ENCODE data around the gene PAN3. TPM values are rescaled to one million over a fixed set of nuclear protein-coding genes. Genes with fewer than 3 reads are reported as not detected.

The PAN3 gene
- total and polyA plus RNA-seq, 2 of the 8 experiments (the other 6 are each of a cell fraction or from before 2014, with no cell fraction given): 12.7 to 39.3 TPM

GRCh38 chr13:28159057-28159456 is 20.7 kb downstream of the PAN3 start:
- Histone ChIP-seq H4K8ac (ENCODE audit: extremely low read depth, insufficient read depth, low read length) (no peak overlapping the region), H3K36me3 (ENCODE audit: control insufficient read depth in 2 of 4, insufficient read depth in 4 of 4, low read length in 3 of 4) (peaks cover 0 to 9% (median 2%) of the 10 kb centered on the region in 4 experiments; a peak in 3 of 8 replicates), H4K5ac (ENCODE audit: insufficient read length, low read depth, low read length) (no peak overlapping the region), H4K91ac (replicated peaks; ENCODE audit: insufficient read length, low read length) (no peak overlapping the region), H3K23me2 (ENCODE audit: low read depth, low read length) (no peaks in the 10 kb centered on the region), H3K4ac (replicated peaks; ENCODE audit: insufficient read length, low read depth, low read length) (no peak overlapping the region), H3K4me2 (ENCODE audit: insufficient read depth in 1 of 2, low read depth in 2 of 2, low read length in 2 of 2) (no peak overlapping the region), H2AK5ac (ENCODE audit: low read depth, low read length) (no peak overlapping the region), H2BK20ac (ENCODE audit: low read length) (no peak overlapping the region), H3K27me3 (replicated peaks in 1 of 4; ENCODE audit: control insufficient read depth in 3 of 4, extremely low read depth in 1 of 4, insufficient read depth in 3 of 4, low read length in 3 of 4) (no peaks in the 10 kb centered on the region), H3K9ac (replicated peaks in 1 of 4; ENCODE audit: extremely low read depth in 1 of 4, low read depth in 3 of 4, low read length in 3 of 4) (no peak overlapping the region), H2BK5ac (ENCODE audit: low read depth, low read length) (no peak overlapping the region), H3K18ac (ENCODE audit: extremely low read depth, low read length) (no peak overlapping the region), H2BK12ac (ENCODE audit: low read depth, low read length) (no peak overlapping the region), H2BK15ac (ENCODE audit: low read length) (no peak overlapping the region), H3K9me3 (ENCODE audit: insufficient read depth in 2 of 2, low read depth in 1 of 2, low read length in 1 of 2) (peaks cover 6 to 15% of the 10 kb centered on the region in 2 experiments; a peak in 3 of 4 replicates), H3K4me3 (ENCODE audit: extremely low read depth in 1 of 4, insufficient read depth in 2 of 4, low read depth in 3 of 4, low read length in 4 of 4) (no peak overlapping the region), H3K79me1 (ENCODE audit: low read depth, low read length) (no peaks in the 10 kb centered on the region; the same call in 1 of the 2 replicates), H2BK120ac (replicated peaks; ENCODE audit: low read depth, low read length) (no peak overlapping the region), H3K14ac (ENCODE audit: insufficient read length) (no peak overlapping the region), H3K56ac (replicated peaks; ENCODE audit: insufficient read length, low read depth, low read length) (no peak overlapping the region), H3K27ac (ENCODE audit: low read depth, low read length) (no peak overlapping the region), H3K79me2 (ENCODE audit: control insufficient read depth in 1 of 2, insufficient read depth in 2 of 2, low read length in 2 of 2) (peaks cover 8 to 97% of the 10 kb centered on the region in 2 experiments), H3K23ac (ENCODE audit: insufficient read length) (no peak overlapping the region), H3K4me1 (replicated peaks in 1 of 4; ENCODE audit: control insufficient read depth in 3 of 4, insufficient read depth in 4 of 4, low read length in 3 of 4) (peaks cover 0 to 14% (median 5%) of the 10 kb centered on the region in 4 experiments; a peak in 5 of 7 replicates), H4K20me1 (replicated peaks in 1 of 2; ENCODE audit: control insufficient read depth in 1 of 2, insufficient read depth in 2 of 2, low read length in 2 of 2) (peaks cover 0 to 2% of the 10 kb centered on the region in 2 experiments), H2AFZ (ENCODE audit: low read length) (no peak overlapping the region)
- 92% methylated on average over 4 of the region's 4 CpGs; no CpG with 5 or more reads in 1 of the 2 experiments for WGBS, 2 experiments (ENCODE audit: extremely low coverage in 1 of 2, insufficient coverage in 1 of 2, insufficient read length in 1 of 2, insufficient replicate concordance in 2 of 2, low coverage in 1 of 2, low lambda C conversion rate in 2 of 2, missing lambda C conversion rate in 1 of 2)
- FAIRE-seq (no peak), DNase-seq (ENCODE audit: low read depth in 1 of 2, low spot score in 2 of 2) (no peak)
- CTCF ChIA-PET (ENCODE audit: partially characterized antibody): no interaction called here
- POLR2A ChIA-PET (ENCODE audit: partially characterized antibody): interaction anchor here (0.7 kb wide), 1 partner anchor 15 kb away, joined by 3 read pairs; no protein-coding TSS in a partner anchor
- TF ChIP-seq SP2 (IDR thresholded peaks at IDR 0.05; ENCODE audit: low read length) (no peak), KDM5A (IDR thresholded peaks at IDR 0.05; ENCODE audit: low read length) (no peak), POLR2AphosphoS5 (IDR thresholded peaks at IDR 0.05; ENCODE audit: low read depth, low read length) (no peak), PHF8 (conservative IDR thresholded peaks at IDR 0.05; ENCODE audit: low read depth, low read length) (no peak), SIX5 (IDR thresholded peaks at IDR 0.05; ENCODE audit: low read depth, low read length) (no peak), JUND (IDR thresholded peaks at IDR 0.05; ENCODE audit: low read length) (no peak), CHD1 (IDR thresholded peaks at IDR 0.05; ENCODE audit: low read depth, low read length) (no peak), EGR1 (IDR thresholded peaks at IDR 0.05; ENCODE audit: borderline replicate concordance, low read depth, low read length) (no peak)
- TF ChIP-seq, protein P1, sequence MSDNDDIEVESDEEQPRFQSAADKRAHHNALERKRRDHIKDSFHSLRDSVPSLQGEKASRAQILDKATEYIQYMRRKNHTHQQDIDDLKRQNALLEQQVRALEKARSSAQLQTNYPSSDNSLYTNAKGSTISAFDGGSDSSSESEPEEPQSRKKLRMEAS (IDR thresholded peaks at IDR 0.05): no peak
